Heart right ventricle (tissue), 16 donors: ENCODE data around the gene HLA-G. TPM values are rescaled to one million over a fixed set of nuclear protein-coding genes. Genes with fewer than 3 reads are reported as not detected.

Experiments
- ATAC-seq, 8 donors: fragments of 200-7000 bp; cut with Tn5 transposase; one replicate each; pipeline ENCODE4 v1.9.1; 2020; ENCODE audit warnings: mild to moderate bottlenecking in 8 of 8, moderate library complexity in 8 of 8, moderate number of reproducible peaks in 1 of 8
- DNase-seq, 2 donors: peaks; one replicate each; pipeline ENCODE4 v3.0.0-alpha.2; 2020
- H3K27ac ChIP-seq, 10 donors: fragments of 200-600 bp; sonication (generic) in 2 of 10; one replicate each; pipeline versions ENCODE4 v1.5.0 to v1.8.0; 2020 to 2022; ENCODE audit warnings: mild to moderate bottlenecking in 3 of 10
- H3K27me3 ChIP-seq, 7 donors: fragments of 200-600 bp; one replicate each; pipeline ENCODE4 v1.8.0; 2021 to 2022; ENCODE audit warnings: mild to moderate bottlenecking in 2 of 7
- H3K36me3 ChIP-seq, 9 donors: fragments of 200-600 bp; sonication (generic) in 1 of 9; one replicate each; pipeline versions ENCODE4 v1.5.0 to v1.8.0; 2020 to 2022; ENCODE audit warnings: mild to moderate bottlenecking in 2 of 9
- H3K4me1 ChIP-seq, 9 donors: fragments of 200-600 bp; sonication (generic) in 1 of 9; one replicate each; pipeline versions ENCODE4 v1.5.0 to v1.8.0; 2020 to 2022; ENCODE audit warnings: mild to moderate bottlenecking in 4 of 9
- H3K4me3 ChIP-seq, 10 donors: fragments of 200-600 bp; sonication (generic) in 2 of 10; one replicate each; pipeline versions ENCODE4 v1.5.0 to v1.8.0; 2020 to 2022; ENCODE audit warnings: mild to moderate bottlenecking in 7 of 10, moderate library complexity in 2 of 10
- H3K9me3 ChIP-seq, 11 donors: fragments of 200-600 bp in 10 of 11; sonication (generic) in 2 of 11; one replicate each; pipeline versions ENCODE4 v1.5.0 to v1.8.0; 2013 to 2022; ENCODE audit warnings: mild to moderate bottlenecking in 2 of 11, control low read depth in 1 of 11, moderate library complexity in 1 of 11
- CTCF ChIP-seq, 9 donors: fragments of 200-600 bp; sonication (generic) in 2 of 9; IDR thresholded peaks; one replicate each; pipeline versions ENCODE4 v1.5.0 to v1.8.0; 2021 to 2022; ENCODE audit warnings: antibody characterized with exemption in 9 of 9, mild to moderate bottlenecking in 5 of 9, moderate library complexity in 1 of 9
- WGBS, 2 donors: extraction: QIAGEN DNeasy Blood & Tissue Kit; methylation state at CpG; one replicate each; pipeline ENCODE4 v1.1.7; 2013; ENCODE audit warnings: inconsistent platforms in 1 of 2; 5-methylcytosine and 5-hydroxymethylcytosine counted together
- intact Hi-C, 10 donors: fragments of 100-400 bp; cut with DNase I; formaldehyde crosslinking; loops; one replicate each; pipeline versions ENCODE4 v1.11.1 to v1.14.2; 2022
- polyA plus RNA-seq, 2 donors: library from polyadenylated mRNA; stranded (reverse); fragments of 200-250 nt; gene quantifications; one replicate each; pipeline ENCODE4 v1.2.3, GENCODE V29; 2013
- total RNA-seq, 10 donors: library from RNA; stranded (reverse); fragmentation: NEBNext Ultra II Directional in 3 of 10; extraction: Animal tissue kit (Norgen Biotek cat#: 25700) in 3 of 10; gene quantifications; one replicate each; pipeline versions ENCODE4 v1.2.1 to v1.2.4, GENCODE V29; 2021 to 2023
- donor health status: Arrhythmogenic right ventricular cardiomyopathy.
- donor health status: ischemic (EF 13 %, LVEDD 7.1; RV severe dilation, severe dysfunction).
- donor health status: healthy with polysubstance abuse.
- donor health status: DM: no; HTN: yes; CAD: no.
- donor health status: DM: no; HTN: no; CAD: no.
- donor health status: ischemic (EF 25% LVEDD 6.9; RV normal size, moderate dysfunction).
- donor health status: ischemic (EF 25% LVEDD 5.7; RV mildly dilated, moderate dysfunction).
- donor health status: healthy.
- donor health status: DM: yes; HTN: yes; CAD: no.
- donor health status: Ischemic cardiomyopathy.
- donor health status: ischemic (EF 35%, LVEDD 5.7; RV mildly dilated, moderate dysfunction).
- donor health status: nonischemic (EF 11% LVEDD 7.7; RV severe dilation, severe dysfunction).
- donor health status: DM: yes; HTN: yes; CAD: no.
- donor health status: PGD.
- donor health status: ischemic (EF 29% LVEDD 5.4; RV normal size, mild dysfunction).
- donor health status: nonischemic (EF 23%, LVEDD 6.1; RV moderate dilation, normal function).

The HLA-G gene
- total and polyA plus RNA-seq, 12 donors, result 0.13 to 0.77 (median 0.55) TPM; not detected in 8

- intact Hi-C loops, result no loop called here
- H3K27ac ChIP-seq, result no peak overlapping the region
- TF ChIP-seq CTCF (IDR thresholded peaks at IDR 0.05), result no peak
- H3K9me3 ChIP-seq, result no peaks in the 10 kb centered on the region
- H3K4me1 ChIP-seq, result no peaks in the 10 kb centered on the region
- H3K4me3 ChIP-seq, result no peak overlapping the region
- H3K36me3 ChIP-seq, result no peaks in the 10 kb centered on the region
- 80 to 81% methylated on average over 7 of the region's 7 CpGs for WGBS, 2 donors
- DNase-seq (no peak), ATAC-seq (no peak)
- H3K27me3 ChIP-seq, result peaks cover 0 to 25% (median 12%) of the 10 kb centered on the region in 7 donors
These were observed 12.4 kb upstream of the HLA-G start for GRCh38 chr6:29815118-29815750.

GRCh38 chr6:29816030-29816429, 11.6 kb upstream of the HLA-G start:
- no peak for TF ChIP-seq CTCF (IDR thresholded peaks at IDR 0.05)
- ATAC-seq (no peak), DNase-seq (no peak)
- 62 to 72% methylated on average over 1 of the region's 1 CpG for WGBS, 2 donors
- H3K27me3 ChIP-seq, result peaks cover 0 to 31% (median 12%) of the 10 kb centered on the region in 7 donors
- intact Hi-C loops, result no loop called here
- H3K9me3 ChIP-seq, result no peaks in the 10 kb centered on the region
- H3K36me3 ChIP-seq, result no peaks in the 10 kb centered on the region
- H3K27ac ChIP-seq, result no peak overlapping the region
- no peaks in the 10 kb centered on the region for H3K4me1 ChIP-seq
- no peak overlapping the region for H3K4me3 ChIP-seq

GRCh38 chr6:29818892-29819291, 8.7 kb upstream of the HLA-G start:
- Histone ChIP-seq H3K27ac (no peak overlapping the region), H3K4me3 (no peak overlapping the region), H3K4me1 (no peaks in the 10 kb centered on the region), H3K27me3 (peaks cover 0 to 46% (median 20%) of the 10 kb centered on the region in 7 donors), H3K9me3 (no peaks in the 10 kb centered on the region), H3K36me3 (no peaks in the 10 kb centered on the region)
- intact Hi-C loops, result no loop called here
- ATAC-seq (no peak), DNase-seq (no peak)
- WGBS, 2 donors, result 85 to 89% methylated on average over 4 of the region's 4 CpGs
- TF ChIP-seq CTCF (IDR thresholded peaks at IDR 0.05), result no peak

GRCh38 chr6:29824144-29824543, 3.5 kb upstream of the HLA-G start:
- H3K27me3 ChIP-seq, result peaks cover 0 to 84% (median 37%) of the 10 kb centered on the region in 7 donors
- H3K4me1 ChIP-seq, result peaks cover 0 to 12% (median 8%) of the 10 kb centered on the region in 9 donors
- H3K27ac ChIP-seq, result no peak overlapping the region
- ATAC-seq (no peak), DNase-seq (no peak)
- intact Hi-C loops, result no loop called here
- H3K4me3 ChIP-seq, result no peak overlapping the region
- H3K9me3 ChIP-seq, result no peaks in the 10 kb centered on the region
- TF ChIP-seq CTCF (IDR thresholded peaks at IDR 0.05), result no peak
- no peaks in the 10 kb centered on the region for H3K36me3 ChIP-seq
